Measurements from ENCODE around the gene GPI. TPM values are rescaled to one million over a fixed set of nuclear protein-coding genes. Genes with fewer than 3 reads are reported as not detected.
A peak's percentile ranks its signal among the peaks of the same experiment; 100 is the strongest.

The GPI gene
- total and polyA plus RNA-seq, 9 of the 15 experiments (the other 6 are each of a cell fraction or from before 2014, with no cell fraction given) = 88.3 to 358 (median 122) TPM

DNA sequence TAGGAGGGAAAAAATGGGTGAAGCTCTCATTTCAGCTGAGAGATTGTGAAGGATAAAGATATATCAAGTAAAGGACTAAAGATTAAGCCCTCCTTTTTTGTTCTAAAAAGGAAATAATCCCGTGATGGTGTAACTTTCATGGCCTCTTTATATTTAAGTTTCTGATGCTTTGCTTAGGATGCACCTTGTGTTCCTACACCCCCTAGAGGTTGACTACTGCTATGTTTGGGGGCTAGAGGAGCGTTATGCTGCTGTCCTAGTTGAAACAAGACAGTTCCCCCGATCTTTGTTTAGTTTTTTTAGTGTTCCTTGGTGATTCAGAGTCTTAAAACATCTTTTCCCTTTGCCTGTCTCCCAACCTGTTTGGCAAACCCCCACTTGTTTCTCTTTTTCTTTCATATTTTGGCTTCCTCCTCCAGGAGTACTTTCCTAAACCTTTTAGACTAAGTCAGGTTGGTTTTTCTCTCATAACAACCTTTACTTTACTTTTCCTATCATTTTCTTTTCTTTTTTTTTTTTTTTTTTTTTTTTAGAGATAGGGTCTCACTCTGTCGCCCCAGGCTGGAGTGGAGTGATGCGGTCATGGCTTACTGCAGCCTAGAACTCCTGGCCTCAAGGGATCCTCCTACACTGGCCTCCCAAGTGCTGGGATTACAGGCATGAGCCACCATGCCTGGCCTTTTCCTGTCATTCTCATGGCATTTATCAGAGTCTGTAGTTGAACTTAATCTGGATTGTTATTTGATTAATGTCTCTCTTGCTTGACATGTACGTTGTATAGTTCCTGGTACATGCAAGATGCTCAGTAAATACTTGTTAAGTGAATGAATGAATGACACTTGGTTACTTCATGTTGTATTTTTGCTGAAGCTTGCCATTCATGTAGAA is 66.0 kb downstream of the GPI start (continued):
- TF ChIP-seq MLX (CRISPR knock-in tag; conservative IDR thresholded peaks at IDR 0.05) (no peak), SIRT6 (IDR thresholded peaks at IDR 0.05; ENCODE audit: low read depth, low read length) (no peak), POLR2G (IDR thresholded peaks at IDR 0.05; ENCODE audit: low read depth, low read length) (no peak), PHB (CRISPR knock-in tag; IDR thresholded peaks at IDR 0.05) (no peak), ZZZ3 (IDR thresholded peaks at IDR 0.05) (peak; percentile 60; the same call in 1 of the 2 replicates)

- ATAC-seq (no peak), DNase-seq (ENCODE audit: extremely low read depth in 1 of 4, low spot score in 3 of 4) (no peak), FAIRE-seq (no peak)
- no peak overlapping the region for H3K4me2 ChIP-seq (ENCODE audit: insufficient read depth, low read length)
- no peak overlapping the region for H2AFZ ChIP-seq (ENCODE audit: low read depth, low read length)
- TF ChIP-seq C11orf30 (IDR thresholded peaks at IDR 0.05; ENCODE audit: low read depth) = peak; percentile 53; the same call in 1 of the 2 replicates
- TF ChIP-seq ZNF174 (CRISPR knock-in tag; IDR thresholded peaks at IDR 0.05) = no peak
- peak; percentile 77 for TF ChIP-seq ZNF316 (IDR thresholded peaks at IDR 0.05)
- CTCF ChIA-PET (ENCODE audit: low intra/inter-chr PET ratio) = no interaction called here
- H3K36me3 ChIP-seq (ENCODE audit: control insufficient read depth, insufficient read depth, low read length) = peaks cover 71% of the 10 kb centered on the region
- in situ Hi-C loops (cut with MboI) (no loop called here), intact Hi-C loops (cut with micrococcal nuclease) (no loop called here)
- H3K9me3 ChIP-seq (replicated peaks; ENCODE audit: control insufficient read depth, insufficient read depth, low read depth, low read length) = no peaks in the 10 kb centered on the region
- no peak overlapping the region for H3K4me3 ChIP-seq
- 88% methylated on average over 2 of the region's 2 CpGs for WGBS (ENCODE audit: insufficient coverage, low coverage, missing lambda C conversion rate)
- no peak overlapping the region for H3K9ac ChIP-seq (ENCODE audit: insufficient read depth in 1 of 2, low read depth in 2 of 2, low read length in 2 of 2)
- peaks cover 88% of the 10 kb centered on the region for H3K79me2 ChIP-seq (ENCODE audit: control insufficient read depth, insufficient read depth, low read length)
- H3K4me1 ChIP-seq (replicated peaks in 1 of 2; ENCODE audit: control insufficient read depth in 2 of 2, insufficient read depth in 2 of 2, low read length in 2 of 2) = peaks cover 3 to 12% of the 10 kb centered on the region in 2 experiments; a peak in 4 of 5 replicates
- no peak overlapping the region for H3K27ac ChIP-seq (ENCODE audit: extremely low read depth, low read depth, low read length)
- no peaks in the 10 kb centered on the region for H3K9me1 ChIP-seq (ENCODE audit: control insufficient read depth, insufficient read depth, low read length)
- no TSS peak for BruUV-seq (replicated peaks)
- peaks cover 33% of the 10 kb centered on the region for H4K20me1 ChIP-seq (replicated peaks; ENCODE audit: control insufficient read depth, insufficient read depth, low read length)
- H3K27me3 ChIP-seq (ENCODE audit: control insufficient read depth in 2 of 2, insufficient read depth in 2 of 2, low read length in 2 of 2) = no peaks in the 10 kb centered on the region
- POLR2A ChIA-PET = interaction anchor here (0.6 to 1.7 kb wide), 4 partner anchors 15 to 89 kb away, joined by 3 to 4 read pairs (median 3); no protein-coding TSS in a partner anchor
Observed at GRCh38 chr19:34431681-34432402, 66.8 kb downstream of the GPI start.

Measured in K562 (cell line).